GM23248 (cell line): ENCODE measurements around the gene AP2M1. TPM values are rescaled to one million over a fixed set of nuclear protein-coding genes. Genes with fewer than 3 reads are reported as not detected.

Experiments used
- DNase-seq: peaks from one replicate; pipeline ENCODE4 v3.0.0-alpha.2; 2015
- H2AFZ ChIP-seq: fragments of 200-600 bp; sonication (generic); 2 replicates; pipeline ENCODE4 v1.6.1; 2016; ENCODE audit warnings: antibody characterized with exemption
- H3F3A ChIP-seq: fragments of 200-600 bp; sonication (generic); 2 replicates; pipeline ENCODE4 v1.6.1; 2016; ENCODE audit warnings: mild to moderate bottlenecking, antibody characterized with exemption, mixed run types; ENCODE audit not compliant: insufficient read depth
- H3K27ac ChIP-seq: fragments of 200-600 bp; sonication (generic); 2 replicates; pipeline ENCODE4 v1.5.1; 2016; ENCODE audit warnings: mild to moderate bottlenecking
- H3K27me3 ChIP-seq: fragments of 200-600 bp; sonication (generic); replicated peaks from 2 replicates; pipeline ENCODE4 v1.6.1; 2016; ENCODE audit warnings: mild to moderate bottlenecking; ENCODE audit not compliant: insufficient read depth
- H3K36me3 ChIP-seq: fragments of 200-600 bp; sonication (generic); 2 replicates; pipeline ENCODE4 v1.6.1; 2016; ENCODE audit warnings: low read depth, mild to moderate bottlenecking
- H3K4me1 ChIP-seq: fragments of 200-600 bp; sonication (generic); 2 replicates; pipeline ENCODE4 v1.6.1; 2016; ENCODE audit warnings: mild to moderate bottlenecking; ENCODE audit not compliant: insufficient read depth
- H3K4me2 ChIP-seq: fragments of 200-600 bp; sonication (generic); one replicate; pipeline ENCODE4 v1.6.1; 2016; ENCODE audit warnings: mild to moderate bottlenecking; ENCODE audit not compliant: unreplicated experiment
- H3K4me3 ChIP-seq: fragments of 200-600 bp; sonication (generic); 2 replicates; pipeline ENCODE4 v1.5.1; 2016; ENCODE audit warnings: mild to moderate bottlenecking
- H3K79me2 ChIP-seq: fragments of 200-600 bp; sonication (generic); 2 replicates; pipeline ENCODE4 v1.6.1; 2016; ENCODE audit warnings: mild to moderate bottlenecking; ENCODE audit not compliant: insufficient read depth
- H3K9ac ChIP-seq: fragments of 200-600 bp; sonication (generic); 2 replicates; pipeline ENCODE4 v1.6.1; 2016; ENCODE audit warnings: mild to moderate bottlenecking
- H3K9me2 ChIP-seq: fragments of 200-600 bp; sonication (generic); 2 replicates; pipeline ENCODE4 v1.6.1; 2016; ENCODE audit warnings: mixed run types, mild to moderate bottlenecking, moderate library complexity; ENCODE audit not compliant: insufficient read depth
- H3K9me3 ChIP-seq: fragments of 200-600 bp; sonication (generic); one replicate; pipeline ENCODE4 v1.6.1; 2017; ENCODE audit warnings: low read depth
- H4K20me1 ChIP-seq: fragments of 200-600 bp; sonication (generic); 2 replicates; pipeline ENCODE4 v1.6.0; 2016; ENCODE audit not compliant: insufficient read depth
- EZH2 ChIP-seq: fragments of 200-600 bp; sonication (generic); IDR thresholded peaks from 2 replicates; pipeline ENCODE4 v1.6.1; 2018; ENCODE audit warnings: antibody characterized with exemption, mild to moderate bottlenecking; ENCODE audit not compliant: insufficient read depth, poor library complexity, severe bottlenecking
- EZH2phosphoT487 ChIP-seq: fragments of 200-600 bp; sonication (generic); IDR thresholded peaks from 2 replicates; pipeline ENCODE4 v1.6.1; 2018; ENCODE audit warnings: antibody characterized with exemption, moderate library complexity, mild to moderate bottlenecking, low read depth; ENCODE audit not compliant: insufficient read depth
- WGBS, 2 experiments: methylation state at CpG; one replicate each; pipeline ENCODE4 v1.1.6; 2015 to 2017; ENCODE audit warnings: low lambda C conversion rate in 2 of 2, low coverage in 1 of 2; ENCODE audit errors: missing lambda C conversion rate in 2 of 2; 5-methylcytosine and 5-hydroxymethylcytosine counted together
- in situ Hi-C: fragments of 300-500 bp; cut with MboI; formaldehyde crosslinking; loops from 2 replicates; pipeline ENCODE4 v1.15.0; 2020
- polyA plus RNA-seq: library from polyadenylated mRNA; unstranded; fragments of >200 nt; fragmentation: Nextera tagmentation; extraction: Ambion mirVana; gene quantifications from 2 replicates; pipeline ENCODE4 v1.2.1, GENCODE V29; 2016
- total RNA-seq: library from RNA; depleted of rRNA; stranded (reverse); fragments of >200 nt; shearing (Covaris generic); gene quantifications from 2 replicates; pipeline ENCODE4 v1.2.3, GENCODE V29; 2014

Gene AP2M1
- total and polyA plus RNA-seq, 2 experiments from 2014 or later = 951 to 1,073 TPM

GRCh38 chr3:184192889-184193288, 18.2 kb downstream of the AP2M1 start:
- Histone ChIP-seq H3K4me1 (no peaks in the 10 kb centered on the region), H3K9me3 (no peaks in the 10 kb centered on the region), H3F3A (no peaks in the 10 kb centered on the region), H3K9me2 (no peaks in the 10 kb centered on the region), H3K27ac (no peak overlapping the region), H2AFZ (no peak overlapping the region), H4K20me1 (no peaks in the 10 kb centered on the region), H3K4me3 (no peak overlapping the region), H3K9ac (no peak overlapping the region), H3K27me3 (no peaks in the 10 kb centered on the region), H3K4me2 (no peak overlapping the region), H3K36me3 (peaks cover 32% of the 10 kb centered on the region), H3K79me2 (peaks cover 47% of the 10 kb centered on the region)
- 94 to 100% methylated on average over 6 to 9 of the region's 10 CpGs for WGBS, 2 experiments
- no peak for DNase-seq
- in situ Hi-C loops = no loop called here
- no peak for TF ChIP-seq EZH2
- TF ChIP-seq EZH2phosphoT487 = no peak

- 72% methylated on average over 9 of the region's 9 CpGs for WGBS, 2 experiments
- Histone ChIP-seq H3K4me1 (no peaks in the 10 kb centered on the region), H3K9me3 (no peaks in the 10 kb centered on the region), H3K27me3 (no peaks in the 10 kb centered on the region), H3K9me2 (no peaks in the 10 kb centered on the region), H3F3A (no peaks in the 10 kb centered on the region), H3K4me2 (no peak overlapping the region), H3K79me2 (peaks cover 35% of the 10 kb centered on the region), H4K20me1 (no peaks in the 10 kb centered on the region), H3K4me3 (no peak overlapping the region), H3K27ac (no peak overlapping the region), H3K36me3 (peaks cover 32% of the 10 kb centered on the region), H2AFZ (no peak overlapping the region), H3K9ac (no peak overlapping the region)
- TF ChIP-seq EZH2 (no peak), EZH2phosphoT487 (no peak)
- DNase-seq = no peak
- in situ Hi-C loops = no loop called here
Observed at GRCh38 chr3:184193991-184194539, 19.4 kb downstream of the AP2M1 start.

- no peak overlapping the region for H3K27ac ChIP-seq
- H2AFZ ChIP-seq = no peak overlapping the region
- no peaks in the 10 kb centered on the region for H4K20me1 ChIP-seq
- no peaks in the 10 kb centered on the region for H3K9me2 ChIP-seq
- no peaks in the 10 kb centered on the region for H3K9me3 ChIP-seq
- WGBS, 2 experiments = 76 to 80% methylated on average over 6 of the region's 6 CpGs
- DNase-seq = no peak
- no peaks in the 10 kb centered on the region for H3K4me1 ChIP-seq
- no peaks in the 10 kb centered on the region for H3K27me3 ChIP-seq
- H3K79me2 ChIP-seq = peaks cover 11% of the 10 kb centered on the region; the same call in 1 of the 2 replicates
- H3K4me2 ChIP-seq = no peak overlapping the region
- TF ChIP-seq EZH2 (no peak), EZH2phosphoT487 (no peak)
- H3K36me3 ChIP-seq = peaks cover 9% of the 10 kb centered on the region; the same call in 1 of the 2 replicates
- H3K9ac ChIP-seq = no peak overlapping the region
- no peak overlapping the region for H3K4me3 ChIP-seq
- H3F3A ChIP-seq = no peaks in the 10 kb centered on the region
- in situ Hi-C loops = no loop called here
Observed at GRCh38 chr3:184196536-184196935, 21.9 kb downstream of the AP2M1 start.

GRCh38 chr3:184198509-184198908, 23.9 kb downstream of the AP2M1 start:
- Histone ChIP-seq H3K9me2 (no peaks in the 10 kb centered on the region), H3K4me3 (no peak overlapping the region), H3K4me1 (no peaks in the 10 kb centered on the region), H3K36me3 (no peaks in the 10 kb centered on the region; the same call in 1 of the 2 replicates), H3F3A (no peaks in the 10 kb centered on the region), H3K4me2 (no peak overlapping the region), H3K9me3 (no peaks in the 10 kb centered on the region), H2AFZ (no peak overlapping the region), H3K27me3 (no peaks in the 10 kb centered on the region), H3K9ac (no peak overlapping the region), H4K20me1 (no peaks in the 10 kb centered on the region), H3K27ac (no peak overlapping the region), H3K79me2 (no peaks in the 10 kb centered on the region)
- DNase-seq = no peak
- no peak for TF ChIP-seq EZH2
- TF ChIP-seq EZH2phosphoT487 = no peak
- 78 to 82% methylated on average over 9 of the region's 9 CpGs for WGBS, 2 experiments
- in situ Hi-C loops = no loop called here

- TF ChIP-seq EZH2phosphoT487 (no peak), EZH2 (no peak)
- H3K36me3 ChIP-seq = no peaks in the 10 kb centered on the region
- in situ Hi-C loops = no loop called here
Observed at GRCh38 chr3:184200825-184201224, 26.2 kb downstream of the AP2M1 start.

More at GRCh38 chr3:184200825-184201224, 26.2 kb downstream of the AP2M1 start:
- peaks cover 2% of the 10 kb centered on the region; the same call in 1 of the 2 replicates for H3K27me3 ChIP-seq
- H3K9ac ChIP-seq = no peak overlapping the region
- no peak overlapping the region for H3K4me3 ChIP-seq
- no peak overlapping the region for H3K27ac ChIP-seq
- no peaks in the 10 kb centered on the region for H4K20me1 ChIP-seq
- H3K79me2 ChIP-seq = no peaks in the 10 kb centered on the region
- no peaks in the 10 kb centered on the region for H3K9me2 ChIP-seq
- no peaks in the 10 kb centered on the region for H3F3A ChIP-seq
- H3K9me3 ChIP-seq = no peaks in the 10 kb centered on the region
- no peak overlapping the region for H3K4me2 ChIP-seq
- no peak overlapping the region for H2AFZ ChIP-seq
- H3K4me1 ChIP-seq = no peaks in the 10 kb centered on the region
- no peak for DNase-seq
